ENCODE data around the gene ARL14EPL. TPM values are rescaled to one million over a fixed set of nuclear protein-coding genes. Genes with fewer than 3 reads are reported as not detected.

ARL14EPL gene
- total RNA-seq, 1 experiment from 2014 or later, result 0.37 TPM

DNA sequence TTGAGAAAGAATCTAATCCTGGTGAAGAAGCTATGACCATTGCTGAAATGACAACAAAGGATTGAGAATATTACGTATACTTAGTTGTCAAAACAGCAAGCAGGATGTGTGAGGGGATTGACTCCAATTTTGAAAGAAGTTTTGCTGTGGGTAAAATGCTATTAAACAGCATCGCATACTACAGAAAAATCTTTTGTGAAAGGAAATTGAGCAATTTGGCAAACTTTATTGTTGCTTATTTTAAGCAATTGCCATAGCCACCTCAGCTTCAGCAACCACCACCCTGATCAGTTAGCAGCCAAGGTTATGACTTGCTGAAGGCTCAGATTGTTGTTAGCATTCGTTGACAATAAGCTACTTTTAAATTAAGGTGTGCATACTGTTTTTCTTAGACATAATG, 22.5 kb upstream of the ARL14EPL start:
- H3K4me3 ChIP-seq, result no peak overlapping the region
- no peak for DNase-seq
- no peak overlapping the region for H3K27ac ChIP-seq
- CTCF ChIA-PET, result no interaction called here
- H3K79me2 ChIP-seq (ENCODE audit: low read depth), result no peaks in the 10 kb centered on the region
- intact Hi-C loops (cut with micrococcal nuclease; ENCODE audit: unreplicated experiment), result no loop called here
- no peak overlapping the region for H3K4me2 ChIP-seq
- TF ChIP-seq EZH2 (IDR thresholded peaks at IDR 0.05; ENCODE audit: low read depth), result no peak
- no peak for TF ChIP-seq CTCF (conservative IDR thresholded peaks at IDR 0.05)
- POLR2A ChIA-PET (ENCODE audit: unreplicated experiment), result no interaction called here
- no peaks in the 10 kb centered on the region for H3K9me3 ChIP-seq (ENCODE audit: insufficient read depth, low read depth)
- H3K9me2 ChIP-seq (ENCODE audit: insufficient read depth), result no peaks in the 10 kb centered on the region; the same call in 1 of the 2 replicates
- H3K27me3 ChIP-seq (ENCODE audit: insufficient read depth, low read depth), result no peaks in the 10 kb centered on the region
- H3K36me3 ChIP-seq (ENCODE audit: low read depth), result no peaks in the 10 kb centered on the region
- H2AFZ ChIP-seq, result no peak overlapping the region
- no TSS peak for BruUV-seq (replicated peaks)
- no peaks in the 10 kb centered on the region for H4K20me1 ChIP-seq (ENCODE audit: insufficient read depth)
- no peaks in the 10 kb centered on the region for H3K4me1 ChIP-seq (replicated peaks; ENCODE audit: insufficient read depth)
- H3F3A ChIP-seq (ENCODE audit: insufficient read depth, low read depth), result no peaks in the 10 kb centered on the region

- Histone ChIP-seq H3K79me2 (ENCODE audit: low read depth) (no peaks in the 10 kb centered on the region), H4K20me1 (ENCODE audit: insufficient read depth) (no peaks in the 10 kb centered on the region), H3K9me2 (ENCODE audit: insufficient read depth) (no peaks in the 10 kb centered on the region), H3F3A (ENCODE audit: insufficient read depth, low read depth) (no peaks in the 10 kb centered on the region), H3K4me3 (no peak overlapping the region), H3K36me3 (ENCODE audit: low read depth) (no peaks in the 10 kb centered on the region), H2AFZ (no peak overlapping the region), H3K27me3 (ENCODE audit: insufficient read depth, low read depth) (no peaks in the 10 kb centered on the region), H3K27ac (no peak overlapping the region), H3K4me1 (replicated peaks; ENCODE audit: insufficient read depth) (no peaks in the 10 kb centered on the region), H3K4me2 (no peak overlapping the region), H3K9me3 (ENCODE audit: insufficient read depth, low read depth) (no peaks in the 10 kb centered on the region)
- ChIA-PET POLR2A (ENCODE audit: unreplicated experiment) (interaction anchor here (0.7 kb wide), 1 partner anchor 20 kb away, joined by 6 read pairs; no protein-coding TSS in a partner anchor), CTCF (no interaction called here)
- intact Hi-C loops (cut with micrococcal nuclease; ENCODE audit: unreplicated experiment), result no loop called here
- TF ChIP-seq CTCF (conservative IDR thresholded peaks at IDR 0.05), result no peak
- no peak for TF ChIP-seq EZH2 (IDR thresholded peaks at IDR 0.05; ENCODE audit: low read depth)
- no peak for DNase-seq
- BruUV-seq (replicated peaks), result no TSS peak
Observed at GRCh38 chr5:116011046-116011445, 21.2 kb upstream of the ARL14EPL start.

- no peaks in the 10 kb centered on the region for H3F3A ChIP-seq (ENCODE audit: insufficient read depth, low read depth)
- no peaks in the 10 kb centered on the region for H3K27me3 ChIP-seq (ENCODE audit: insufficient read depth, low read depth)
- no peaks in the 10 kb centered on the region for H3K79me2 ChIP-seq (ENCODE audit: low read depth)
- no peak overlapping the region for H3K4me2 ChIP-seq
- no peaks in the 10 kb centered on the region for H3K9me2 ChIP-seq (ENCODE audit: insufficient read depth)
- H4K20me1 ChIP-seq (ENCODE audit: insufficient read depth), result no peaks in the 10 kb centered on the region
- intact Hi-C loops (cut with micrococcal nuclease; ENCODE audit: unreplicated experiment), result no loop called here
- H2AFZ ChIP-seq, result no peak overlapping the region
- POLR2A ChIA-PET (ENCODE audit: unreplicated experiment), result no interaction called here
- no peaks in the 10 kb centered on the region for H3K36me3 ChIP-seq (ENCODE audit: low read depth)
- no peaks in the 10 kb centered on the region for H3K4me1 ChIP-seq (replicated peaks; ENCODE audit: insufficient read depth)
- TF ChIP-seq EZH2 (IDR thresholded peaks at IDR 0.05; ENCODE audit: low read depth) (no peak), CTCF (conservative IDR thresholded peaks at IDR 0.05) (no peak)
- BruUV-seq (replicated peaks), result no TSS peak
- CTCF ChIA-PET, result no interaction called here
- H3K9me3 ChIP-seq (ENCODE audit: insufficient read depth, low read depth), result no peaks in the 10 kb centered on the region
- DNase-seq, result no peak
- H3K4me3 ChIP-seq, result no peak overlapping the region
- no peak overlapping the region for H3K27ac ChIP-seq
Observed at GRCh38 chr5:116013207-116013785, 19.0 kb upstream of the ARL14EPL start.
